ENCODE data around the gene ZNF234.

The ZNF234 gene

DNA sequence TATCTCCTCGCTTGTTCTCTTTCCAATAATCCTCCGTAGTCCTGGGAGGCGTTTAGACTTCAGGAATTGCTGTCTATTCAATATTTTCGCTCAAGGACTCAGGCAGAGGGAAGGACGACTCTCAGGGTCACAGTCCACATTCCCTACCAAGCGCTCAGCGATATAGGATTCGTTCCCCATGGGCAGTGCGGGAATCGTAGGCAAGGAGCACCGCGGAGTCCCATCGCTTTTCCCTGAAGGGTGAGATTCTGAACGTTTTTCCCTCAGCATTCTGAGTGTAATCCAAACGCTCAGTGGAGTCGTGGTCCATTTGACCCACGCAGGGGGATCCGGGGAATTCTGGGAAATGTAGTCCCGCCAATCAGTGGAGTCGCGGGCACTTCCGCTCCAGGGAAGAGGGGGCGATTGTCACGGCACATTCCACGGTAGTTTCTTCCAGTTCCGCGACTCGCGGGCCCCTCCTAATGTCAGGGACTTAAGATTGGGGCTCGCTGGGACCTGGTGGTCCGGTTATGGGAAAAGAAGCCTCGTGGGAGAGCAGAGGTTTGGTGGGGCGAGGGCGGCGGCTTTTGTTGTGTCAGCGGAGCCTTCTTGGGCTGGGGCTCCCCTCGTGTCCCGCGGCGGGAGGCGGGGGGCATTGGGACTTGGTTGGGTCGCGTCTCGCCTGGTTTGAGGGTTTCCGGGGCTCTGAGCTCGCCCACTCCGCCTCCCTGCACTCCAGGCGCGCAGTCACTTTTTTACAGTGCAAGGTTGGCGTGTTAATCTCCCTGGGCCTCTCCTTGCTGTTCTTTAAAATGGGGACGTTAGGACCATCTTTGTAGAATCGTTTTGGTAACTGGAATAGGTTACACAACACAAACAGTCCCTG lies at the start of gene ZNF234:
ZNF234 (plus strand) TSS at position 364 of the 868 bp plus-strand sequence. CDS start 3,079 bp downstream, outside the sequence.
- ChIA-PET CTCF (interaction anchor here (0.6 kb wide), 1 partner anchor 430 kb away, joined by 3 read pairs; no protein-coding TSS in a partner anchor), POLR2A (interaction anchor here (1.3 kb wide), 1 partner anchor 27 kb away, joined by 4 read pairs; no protein-coding TSS in a partner anchor)
- peak; percentile 82 for DNase-seq (ENCODE audit: extremely low spot score)
- TF ChIP-seq L3MBTL2 (conservative IDR thresholded peaks at IDR 0.05) (peak; percentile 79), ELF4 (IDR thresholded peaks at IDR 0.05) (peak; percentile 65), LEF1 (IDR thresholded peaks at IDR 0.05; ENCODE audit: borderline replicate concordance) (no peak), TARDBP (IDR thresholded peaks at IDR 0.05) (no peak), FOXK2 (IDR thresholded peaks at IDR 0.05) (no peak), BHLHE40 (IDR thresholded peaks at IDR 0.05; ENCODE audit: borderline replicate concordance) (no peak), ARNT (IDR thresholded peaks at IDR 0.05) (no peak)
- TF ChIP-seq, protein P1, sequence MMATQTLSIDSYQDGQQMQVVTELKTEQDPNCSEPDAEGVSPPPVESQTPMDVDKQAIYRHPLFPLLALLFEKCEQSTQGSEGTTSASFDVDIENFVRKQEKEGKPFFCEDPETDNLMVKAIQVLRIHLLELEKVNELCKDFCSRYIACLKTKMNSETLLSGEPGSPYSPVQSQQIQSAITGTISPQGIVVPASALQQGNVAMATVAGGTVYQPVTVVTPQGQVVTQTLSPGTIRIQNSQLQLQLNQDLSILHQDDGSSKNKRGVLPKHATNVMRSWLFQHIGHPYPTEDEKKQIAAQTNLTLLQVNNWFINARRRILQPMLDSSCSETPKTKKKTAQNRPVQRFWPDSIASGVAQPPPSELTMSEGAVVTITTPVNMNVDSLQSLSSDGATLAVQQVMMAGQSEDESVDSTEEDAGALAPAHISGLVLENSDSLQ (IDR thresholded peaks at IDR 0.05) = peak; percentile 64; the same call in 1 of the 2 replicates

DNA sequence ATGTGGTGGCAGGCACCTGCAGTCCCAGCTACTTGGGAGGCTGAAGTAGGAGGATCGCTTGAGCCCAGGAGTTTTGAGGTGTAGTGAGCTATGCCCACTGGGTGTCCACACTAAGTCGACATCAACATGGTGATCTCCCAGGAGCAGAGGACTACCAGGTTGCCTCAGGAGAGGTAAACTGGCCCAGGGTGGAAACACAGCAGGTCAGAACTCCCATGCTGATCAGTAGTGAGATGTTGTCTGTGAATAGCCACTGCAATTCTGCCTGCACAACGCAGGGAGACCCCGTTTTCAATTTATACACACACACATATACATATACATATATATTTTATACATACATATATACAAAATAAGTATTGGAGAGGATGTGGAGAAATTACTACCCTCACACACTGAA lies 49.2 kb upstream of the ZNF234 start:
- POLR2A ChIA-PET = interaction anchor here (1.1 kb wide), 1 partner anchor 72 kb away, joined by 4 read pairs; the partner anchor contains the start of gene ZNF226
- DNase-seq (ENCODE audit: extremely low spot score) = no peak
- CTCF ChIA-PET = no interaction called here
- TF ChIP-seq ARNT (IDR thresholded peaks at IDR 0.05) (no peak), HDGF (IDR thresholded peaks at IDR 0.05; ENCODE audit: borderline replicate concordance) (no peak), FOXA1 (IDR thresholded peaks at IDR 0.05) (no peak), TARDBP (IDR thresholded peaks at IDR 0.05) (no peak), BHLHE40 (IDR thresholded peaks at IDR 0.05; ENCODE audit: borderline replicate concordance) (no peak), ELF4 (IDR thresholded peaks at IDR 0.05) (no peak), FOXK2 (IDR thresholded peaks at IDR 0.05) (no peak), ZNF384 (IDR thresholded peaks at IDR 0.05) (no peak), LEF1 (IDR thresholded peaks at IDR 0.05; ENCODE audit: borderline replicate concordance) (no peak), L3MBTL2 (conservative IDR thresholded peaks at IDR 0.05) (no peak), NFRKB (IDR thresholded peaks at IDR 0.05) (no peak), CTBP1 (IDR thresholded peaks at IDR 0.05; ENCODE audit: borderline replicate concordance) (no peak), FOXM1 (IDR thresholded peaks at IDR 0.05; ENCODE audit: borderline replicate concordance) (no peak), SUZ12 (IDR thresholded peaks at IDR 0.05) (no peak), SP1 (IDR thresholded peaks at IDR 0.05) (no peak)
- TF ChIP-seq, protein P1 (IDR thresholded peaks at IDR 0.05) = no peak

DNA sequence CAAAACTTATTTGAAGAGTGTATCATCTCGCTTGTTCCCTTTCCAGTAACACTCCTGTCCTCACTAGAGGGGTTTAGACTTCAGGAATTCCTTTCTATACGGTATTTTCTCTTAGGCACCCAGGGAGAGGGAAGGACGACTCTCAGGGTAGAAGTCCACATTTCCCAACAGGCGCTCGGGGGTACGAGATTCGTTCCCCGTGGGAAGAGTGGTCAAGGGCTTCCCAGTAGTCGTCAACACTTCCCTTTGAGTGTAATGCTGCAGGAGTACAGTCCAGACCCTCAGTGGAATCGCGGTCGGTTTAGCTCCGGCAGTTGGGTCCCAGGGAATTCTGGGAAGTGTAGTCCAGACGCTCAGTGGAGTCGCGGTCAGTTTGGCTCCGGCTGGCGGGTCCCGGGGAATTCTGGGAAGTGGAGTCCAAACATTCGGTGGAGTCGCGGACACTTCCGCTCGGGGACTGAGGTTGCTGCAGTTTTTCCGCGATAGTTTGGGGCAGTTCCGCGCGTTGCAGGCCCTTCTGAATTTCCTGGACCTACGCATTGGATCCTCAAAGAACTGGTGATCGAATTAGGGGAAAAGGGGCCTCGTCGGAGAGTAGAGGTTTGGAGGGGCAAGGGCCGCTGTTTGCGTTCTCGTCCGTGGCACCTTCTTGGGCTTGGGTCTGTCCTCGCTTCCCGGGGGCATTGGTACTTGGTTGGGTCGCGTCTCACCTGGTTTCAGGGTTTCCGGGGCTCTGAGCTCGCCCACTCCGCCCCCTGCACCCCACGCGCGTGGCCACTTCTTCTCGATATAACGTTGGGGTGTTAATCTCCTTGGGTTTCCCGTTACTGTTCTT lies 47.2 kb upstream of the ZNF234 start, which contains the start of gene ZNF224:
ZNF224 (plus strand) TSS at position 431 of the 835 bp plus-strand sequence. CDS start 3,513 bp downstream, outside the sequence.
- CTCF ChIA-PET = no interaction called here
- POLR2A ChIA-PET = interaction anchor here (0.5 to 2.2 kb wide), 9 partner anchors 8 to 406 kb away, joined by 3 to 8 read pairs (median 3); partner anchors contain the start of genes ZNF180, ZNF223, ZNF226 and ZNF230
- no peak for TF ChIP-seq SP1 (IDR thresholded peaks at IDR 0.05)
- peak; percentile 38; the same call in 1 of the 2 replicates for TF ChIP-seq SUZ12 (IDR thresholded peaks at IDR 0.05)
- no peak for TF ChIP-seq BHLHE40 (IDR thresholded peaks at IDR 0.05; ENCODE audit: borderline replicate concordance)
- 0 out of 2 replicates have a peak, but pooled peaks have one; percentile 26 for TF ChIP-seq ELF4 (IDR thresholded peaks at IDR 0.05)
- peak; percentile 86 for DNase-seq (ENCODE audit: extremely low spot score)

DNA sequence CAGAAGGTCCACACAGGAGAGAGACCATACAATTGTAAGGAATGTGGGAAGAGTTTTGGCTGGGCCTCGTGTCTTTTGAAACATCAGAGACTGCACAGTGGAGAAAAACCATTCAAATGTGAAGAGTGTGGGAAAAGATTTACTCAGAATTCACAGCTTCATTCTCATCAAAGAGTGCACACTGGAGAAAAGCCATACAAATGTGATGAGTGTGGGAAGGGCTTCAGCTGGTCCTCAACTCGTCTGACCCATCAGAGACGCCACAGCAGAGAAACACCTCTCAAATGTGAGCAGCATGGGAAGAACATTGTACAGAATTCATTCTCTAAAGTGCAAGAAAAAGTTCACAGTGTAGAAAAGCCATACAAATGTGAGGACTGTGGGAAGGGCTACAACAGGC lies 33.6 kb upstream of the ZNF234 start:
- ChIA-PET CTCF (no interaction called here), POLR2A (no interaction called here)
- TF ChIP-seq CTBP1 (IDR thresholded peaks at IDR 0.05; ENCODE audit: borderline replicate concordance) (no peak), L3MBTL2 (conservative IDR thresholded peaks at IDR 0.05) (no peak), ARNT (IDR thresholded peaks at IDR 0.05) (no peak), NFRKB (IDR thresholded peaks at IDR 0.05) (no peak), ELF4 (IDR thresholded peaks at IDR 0.05) (no peak), ZNF384 (IDR thresholded peaks at IDR 0.05) (no peak), FOXK2 (IDR thresholded peaks at IDR 0.05) (no peak), TARDBP (IDR thresholded peaks at IDR 0.05) (no peak), FOXA1 (IDR thresholded peaks at IDR 0.05) (no peak), SP1 (IDR thresholded peaks at IDR 0.05) (no peak), LEF1 (IDR thresholded peaks at IDR 0.05; ENCODE audit: borderline replicate concordance) (no peak), BHLHE40 (IDR thresholded peaks at IDR 0.05; ENCODE audit: borderline replicate concordance) (no peak), HDGF (IDR thresholded peaks at IDR 0.05; ENCODE audit: borderline replicate concordance) (no peak), SUZ12 (IDR thresholded peaks at IDR 0.05) (no peak), FOXM1 (IDR thresholded peaks at IDR 0.05; ENCODE audit: borderline replicate concordance) (no peak)
- TF ChIP-seq, protein P1 (IDR thresholded peaks at IDR 0.05) = no peak
- DNase-seq (ENCODE audit: extremely low spot score) = no peak

- ChIA-PET CTCF (no interaction called here), POLR2A (no interaction called here)
- DNase-seq (ENCODE audit: extremely low spot score) = no peak
- no peak for TF ChIP-seq LEF1 (IDR thresholded peaks at IDR 0.05; ENCODE audit: borderline replicate concordance)
- no peak for TF ChIP-seq TARDBP (IDR thresholded peaks at IDR 0.05)
- no peak for TF ChIP-seq FOXK2 (IDR thresholded peaks at IDR 0.05)
- TF ChIP-seq, protein P1 (IDR thresholded peaks at IDR 0.05) = no peak
- TF ChIP-seq FOXA1 (IDR thresholded peaks at IDR 0.05) = no peak
- TF ChIP-seq L3MBTL2 (conservative IDR thresholded peaks at IDR 0.05) = no peak
- no peak for TF ChIP-seq ARNT (IDR thresholded peaks at IDR 0.05)
- TF ChIP-seq ZNF384 (IDR thresholded peaks at IDR 0.05) = no peak
- TF ChIP-seq SUZ12 (IDR thresholded peaks at IDR 0.05) = no peak
- TF ChIP-seq BHLHE40 (IDR thresholded peaks at IDR 0.05; ENCODE audit: borderline replicate concordance) = no peak
- no peak for TF ChIP-seq FOXM1 (IDR thresholded peaks at IDR 0.05; ENCODE audit: borderline replicate concordance)
- no peak for TF ChIP-seq SP1 (IDR thresholded peaks at IDR 0.05)
- TF ChIP-seq ELF4 (IDR thresholded peaks at IDR 0.05) = no peak
These were observed 31.9 kb upstream of the ZNF234 start for GRCh38 chr19:44109458-44109857.

Data from HEK293T (cell line).